HG03280 (cell line): Measurements from ENCODE around the gene PRKCZ.
A peak's percentile ranks its signal among the peaks of the same experiment; 100 is the strongest.

Experiments
- ATAC-seq: cut with Tn5 transposase; IDR thresholded peaks from one replicate; pipeline ENCODE4 v1.9.1; 2021; ENCODE audit warnings: mild to moderate bottlenecking, moderate library complexity; ENCODE audit not compliant: unreplicated experiment

The PRKCZ gene

GRCh38 chr1:2224631-2225428 lies 174.6 kb downstream of the PRKCZ start:
- ATAC-seq = no peak

GRCh38 chr1:2226525-2227345 lies 176.5 kb downstream of the PRKCZ start:
- peak; percentile 0 for ATAC-seq

GRCh38 chr1:2227346-2228156 lies 177.3 kb downstream of the PRKCZ start:
- ATAC-seq = peak; percentile 87

GRCh38 chr1:2228157-2228594 lies 178.0 kb downstream of the PRKCZ start, which contains the start of gene SKI:
Gene SKI, plus strand, starts transcription at chr1:2228319. Its CDS starts 448 bp downstream, at chr1:2228767.
- no peak for ATAC-seq

- ATAC-seq = no peak
Observed at GRCh38 chr1:2228694-2229036, 178.5 kb downstream of the PRKCZ start.

- ATAC-seq = no peak
Observed at GRCh38 chr1:2229037-2229864, 179.0 kb downstream of the PRKCZ start.

- no peak for ATAC-seq
Observed at GRCh38 chr1:2229911-2230731, 179.9 kb downstream of the PRKCZ start.

- ATAC-seq = no peak
Observed at GRCh38 chr1:2230781-2231531, 180.7 kb downstream of the PRKCZ start.

GRCh38 chr1:2231532-2232254 lies 181.5 kb downstream of the PRKCZ start:
- no peak for ATAC-seq

- ATAC-seq = no peak
Observed at GRCh38 chr1:2232255-2232915, 182.2 kb downstream of the PRKCZ start.

- no peak for ATAC-seq
Observed at GRCh38 chr1:2232916-2233438, 182.8 kb downstream of the PRKCZ start.

GRCh38 chr1:2233468-2233867 lies 183.3 kb downstream of the PRKCZ start:
- no peak for ATAC-seq

- ATAC-seq = no peak
Observed at GRCh38 chr1:2233997-2234761, 184.0 kb downstream of the PRKCZ start.

GRCh38 chr1:2234762-2235113 lies 184.5 kb downstream of the PRKCZ start:
- no peak for ATAC-seq
